ENCODE results near the gene TDO2.

DNA sequence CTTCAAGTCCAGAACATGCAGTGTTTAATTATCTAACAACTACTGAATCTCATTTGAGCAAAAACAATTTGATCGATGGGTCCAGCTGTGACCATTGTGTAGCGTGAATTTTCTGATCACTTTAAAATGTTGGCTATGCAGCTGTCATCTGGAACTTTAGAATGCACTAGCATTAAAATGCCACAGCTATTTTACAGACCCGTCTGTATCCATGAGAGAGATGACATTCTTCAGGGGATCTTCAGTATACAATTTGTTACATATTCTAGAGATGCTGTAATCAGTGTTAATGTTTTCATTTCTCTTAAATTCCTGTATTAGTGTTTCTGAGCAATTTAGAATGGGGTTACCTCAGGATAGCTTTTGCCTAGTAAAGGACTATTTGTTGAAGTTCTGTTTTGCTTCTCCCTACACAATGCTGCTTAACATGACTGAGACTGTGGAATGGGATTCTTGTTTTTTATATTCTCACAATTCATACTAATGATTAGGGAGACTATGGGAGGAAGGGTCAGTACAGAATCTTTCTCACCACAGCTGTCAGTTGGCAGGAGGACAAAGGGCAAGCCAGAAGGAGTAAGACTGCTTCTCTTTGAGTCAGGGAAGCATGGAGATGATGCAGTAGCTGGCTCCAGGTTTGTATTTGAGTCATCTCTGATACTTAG, 63.4 kb downstream of the TDO2 start:
- no peak for TF ChIP-seq POLR2A (IDR thresholded peaks at IDR 0.05; ENCODE audit: low read length)
- no peak for TF ChIP-seq GATA1 (IDR thresholded peaks at IDR 0.05; ENCODE audit: low read depth, low read length)

Data from erythroblast (primary cell).